ENCODE results near the gene TTC9.
"Not testable (repeated sequence)": the region's sequence is repeated elsewhere in the genome, so short reads cannot be mapped to it uniquely, and the experiment has no call there.

TTC9 gene

GRCh38 chr14:70696026-70696425 is 54.3 kb downstream of the TTC9 start:
- DNase-seq (ENCODE audit: insufficient read length, low spot score) (no peak), FAIRE-seq (no peak)
- TF ChIP-seq, protein P1, sequence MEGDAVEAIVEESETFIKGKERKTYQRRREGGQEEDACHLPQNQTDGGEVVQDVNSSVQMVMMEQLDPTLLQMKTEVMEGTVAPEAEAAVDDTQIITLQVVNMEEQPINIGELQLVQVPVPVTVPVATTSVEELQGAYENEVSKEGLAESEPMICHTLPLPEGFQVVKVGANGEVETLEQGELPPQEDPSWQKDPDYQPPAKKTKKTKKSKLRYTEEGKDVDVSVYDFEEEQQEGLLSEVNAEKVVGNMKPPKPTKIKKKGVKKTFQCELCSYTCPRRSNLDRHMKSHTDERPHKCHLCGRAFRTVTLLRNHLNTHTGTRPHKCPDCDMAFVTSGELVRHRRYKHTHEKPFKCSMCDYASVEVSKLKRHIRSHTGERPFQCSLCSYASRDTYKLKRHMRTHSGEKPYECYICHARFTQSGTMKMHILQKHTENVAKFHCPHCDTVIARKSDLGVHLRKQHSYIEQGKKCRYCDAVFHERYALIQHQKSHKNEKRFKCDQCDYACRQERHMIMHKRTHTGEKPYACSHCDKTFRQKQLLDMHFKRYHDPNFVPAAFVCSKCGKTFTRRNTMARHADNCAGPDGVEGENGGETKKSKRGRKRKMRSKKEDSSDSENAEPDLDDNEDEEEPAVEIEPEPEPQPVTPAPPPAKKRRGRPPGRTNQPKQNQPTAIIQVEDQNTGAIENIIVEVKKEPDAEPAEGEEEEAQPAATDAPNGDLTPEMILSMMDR (IDR thresholded peaks at IDR 0.05; ENCODE audit: insufficient read depth, missing control alignments): no peak

GRCh38 chr14:70697701-70698100 is 56.0 kb downstream of the TTC9 start:
- TF ChIP-seq, protein P1 (IDR thresholded peaks at IDR 0.05; ENCODE audit: insufficient read depth, missing control alignments): no peak
- FAIRE-seq: no peak
- DNase-seq (ENCODE audit: insufficient read length, low spot score): no peak

DNA sequence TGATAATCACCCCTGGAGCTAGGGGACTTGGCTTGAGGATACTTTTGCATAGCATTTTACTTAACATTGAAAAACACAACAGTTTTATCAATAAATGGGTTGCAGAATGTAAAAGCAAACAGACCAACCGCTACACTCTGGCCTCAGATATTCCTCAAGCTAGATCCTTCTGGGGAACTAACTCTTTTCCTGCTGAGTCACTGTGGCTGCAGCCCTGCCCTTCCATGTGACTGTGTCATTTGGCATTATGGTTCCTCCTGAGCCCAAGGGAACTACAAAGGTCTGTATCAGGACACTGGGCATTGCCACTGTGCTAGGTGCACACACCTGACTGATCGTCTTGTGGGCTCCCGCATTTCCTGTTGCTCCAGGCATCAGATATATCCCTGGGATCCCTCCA is 56.6 kb downstream of the TTC9 start:
- DNase-seq (ENCODE audit: insufficient read length, low spot score): no peak
- TF ChIP-seq, protein P1 (IDR thresholded peaks at IDR 0.05; ENCODE audit: insufficient read depth, missing control alignments): no peak
- no peak for FAIRE-seq

DNA sequence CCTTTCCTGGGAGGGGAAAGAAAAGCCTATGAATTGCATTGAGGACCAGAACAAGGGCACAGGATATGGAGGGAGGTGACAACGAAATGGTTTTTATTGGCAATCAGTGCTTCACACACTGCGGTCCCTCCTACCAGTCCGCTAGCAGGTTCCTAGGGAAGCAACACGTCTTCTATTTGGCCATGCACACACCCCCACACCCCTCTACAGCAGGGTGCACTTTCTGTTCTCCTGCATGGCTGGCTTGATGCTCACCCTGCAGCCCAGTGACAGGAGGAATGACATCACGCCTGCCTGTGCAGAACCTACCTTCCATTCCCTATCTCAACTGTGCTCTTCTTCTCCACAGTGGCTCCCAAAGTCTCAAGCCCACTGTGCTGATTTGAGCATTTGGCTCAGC is 57.9 kb downstream of the TTC9 start:
- DNase-seq (ENCODE audit: insufficient read length, low spot score) (no peak), FAIRE-seq (no peak)
- TF ChIP-seq, protein P1 (IDR thresholded peaks at IDR 0.05; ENCODE audit: insufficient read depth, missing control alignments): no peak

DNA sequence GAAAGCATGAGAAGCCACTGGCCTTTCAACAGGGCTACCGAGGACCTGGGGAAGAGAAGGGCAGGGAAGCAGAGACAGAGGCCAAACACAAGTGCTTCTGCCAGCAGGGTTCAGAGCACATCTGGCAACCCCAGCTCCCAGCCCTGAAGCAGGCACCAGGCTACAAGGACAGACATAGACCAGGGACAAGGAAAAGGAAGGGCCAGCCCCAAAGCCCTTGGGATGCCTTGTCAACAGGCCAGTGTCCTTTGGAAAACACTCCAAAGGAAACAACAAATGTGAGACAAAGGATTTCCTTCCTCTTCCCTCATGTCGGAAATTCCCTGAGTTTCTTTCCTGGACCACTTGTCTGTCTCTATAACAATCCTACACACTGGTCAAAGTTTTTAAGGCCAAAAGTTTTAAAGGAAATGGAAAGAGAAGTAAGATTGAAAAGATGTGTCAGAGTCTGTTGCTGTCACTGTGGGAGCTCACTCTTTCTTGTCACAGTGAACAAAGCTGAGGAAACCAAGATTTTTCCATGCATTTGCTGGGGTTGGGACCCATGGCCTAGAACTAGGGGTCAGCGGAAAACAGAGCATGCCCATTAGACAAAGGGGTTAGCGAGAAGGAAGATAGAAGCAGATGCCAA is 59.4 kb downstream of the TTC9 start:
- TF ChIP-seq, protein P1 (IDR thresholded peaks at IDR 0.05; ENCODE audit: insufficient read depth, missing control alignments): no peak
- FAIRE-seq (no peak), DNase-seq (ENCODE audit: insufficient read length, low spot score) (no peak)

GRCh38 chr14:70701610-70702009 is 59.9 kb downstream of the TTC9 start:
- TF ChIP-seq, protein P1 (IDR thresholded peaks at IDR 0.05; ENCODE audit: insufficient read depth, missing control alignments): no peak
- DNase-seq (ENCODE audit: insufficient read length, low spot score) (no peak), FAIRE-seq (no peak)

DNA sequence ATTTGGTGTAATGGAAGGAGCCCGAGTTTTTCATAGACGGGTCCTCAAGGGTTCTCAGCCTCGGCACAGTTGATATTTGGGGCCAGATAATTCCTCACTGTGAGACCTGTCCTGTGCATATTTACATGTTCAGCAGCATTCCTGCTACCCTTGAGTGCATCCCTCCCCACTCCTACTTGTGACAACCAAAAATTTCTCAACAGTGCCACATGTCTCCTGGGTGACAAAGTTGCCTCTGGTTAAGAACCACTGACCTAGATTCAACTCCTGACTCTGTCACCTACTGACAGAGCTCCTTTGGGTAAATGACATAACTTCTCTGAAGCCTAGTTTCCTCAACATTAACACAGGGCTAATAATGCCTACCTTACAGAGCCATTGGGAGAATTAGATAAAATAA is 60.4 kb downstream of the TTC9 start:
- TF ChIP-seq, protein P1 (IDR thresholded peaks at IDR 0.05; ENCODE audit: insufficient read depth, missing control alignments): no peak
- FAIRE-seq (no peak), DNase-seq (ENCODE audit: insufficient read length, low spot score) (no peak)

DNA sequence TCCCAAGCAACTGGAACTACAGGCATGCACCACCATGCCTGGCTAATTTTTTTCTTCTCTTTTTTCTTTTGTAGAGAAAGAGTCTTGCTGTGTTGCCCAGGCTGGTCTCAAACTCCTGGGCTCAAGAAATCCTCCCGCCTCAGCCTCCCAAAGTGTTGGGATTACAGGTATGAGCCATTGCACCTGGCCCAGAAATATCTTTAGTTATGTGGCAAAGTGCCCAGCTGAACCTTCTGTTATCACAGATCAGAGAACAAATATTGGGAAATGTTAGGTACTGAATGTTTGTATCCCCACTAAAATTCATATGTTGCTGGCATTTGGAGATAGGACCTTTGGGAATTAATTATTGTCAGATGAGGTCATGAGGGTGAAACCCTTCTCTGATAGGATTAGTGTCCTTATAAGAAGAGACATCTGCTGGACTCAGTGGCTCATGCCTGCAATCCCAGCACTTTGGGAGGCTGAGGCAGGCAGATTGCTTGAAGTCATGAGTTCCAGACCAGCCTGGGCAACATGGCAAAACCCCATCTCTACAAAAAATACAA is 62.0 kb downstream of the TTC9 start:
- not testable (repeated sequence) for DNase-seq (ENCODE audit: insufficient read length, low spot score); FAIRE-seq
